SU-DHL-6 (cell line): ENCODE measurements around the gene MEIS1.

Experiments
- H2AFZ ChIP-seq: fragments of 200-600 bp; sonication (generic); 2 replicates; pipeline ENCODE4 v1.6.1; 2014; ENCODE audit warnings: low read depth, mild to moderate bottlenecking, moderate library complexity, mixed read lengths, antibody characterized with exemption, low read length; ENCODE audit not compliant: severe bottlenecking
- H3F3A ChIP-seq: fragments of 200-600 bp; shearing (Covaris generic); 2 replicates; pipeline ENCODE4 v1.6.0; 2016; ENCODE audit warnings: antibody characterized with exemption, mild to moderate bottlenecking; ENCODE audit not compliant: insufficient read depth
- H3K27ac ChIP-seq: fragments of 200-600 bp; sonication (generic); 2 replicates; pipeline ENCODE4 v1.5.1; 2016; ENCODE audit warnings: low read depth, mild to moderate bottlenecking, low read length, moderate library complexity, mixed read lengths
- H3K27me3 ChIP-seq: fragments of 200-600 bp; sonication (generic), shearing (Covaris generic); 2 replicates; pipeline ENCODE4 v1.6.0; 2014; ENCODE audit warnings: mild to moderate bottlenecking, low read length
- H3K36me3 ChIP-seq: fragments of 200-600 bp; sonication (generic); 2 replicates; pipeline ENCODE4 v1.6.1; 2014; ENCODE audit warnings: mild to moderate bottlenecking, low read length, mixed read lengths
- H3K4me2 ChIP-seq: fragments of 300-600, 200-600 bp; shearing (Covaris generic), sonication (generic); 2 replicates; pipeline ENCODE4 v1.6.0; 2014; ENCODE audit warnings: low read length, low read depth, mild to moderate bottlenecking; ENCODE audit not compliant: poor library complexity, severe bottlenecking
- H3K4me3 ChIP-seq: fragments of 200-600 bp; sonication (generic); 2 replicates; pipeline ENCODE4 v1.5.1; 2014; ENCODE audit warnings: antibody characterized with exemption, low read length, mild to moderate bottlenecking, mixed read lengths; ENCODE audit not compliant: insufficient read depth, poor library complexity, severe bottlenecking
- H3K79me2 ChIP-seq: fragments of 200-600 bp; sonication (generic); 2 replicates; pipeline ENCODE4 v1.6.1; 2014; ENCODE audit warnings: mild to moderate bottlenecking, low read length, moderate library complexity; ENCODE audit not compliant: insufficient read depth
- H3K9ac ChIP-seq: fragments of 200-600 bp; sonication (generic); 2 replicates; pipeline ENCODE4 v1.7.0; 2014; ENCODE audit warnings: mild to moderate bottlenecking, low read length
- H3K9me2 ChIP-seq: fragments of 200-600 bp; sonication (generic); replicated peaks from 2 replicates; pipeline ENCODE4 v1.6.1; 2014; ENCODE audit warnings: low read length; ENCODE audit not compliant: insufficient read depth
- H3K9me3 ChIP-seq: fragments of 200-600 bp; sonication (generic); 2 replicates; pipeline ENCODE4 v1.6.1; 2014; ENCODE audit warnings: low read length, mixed read lengths; ENCODE audit not compliant: insufficient read depth
- H4K20me1 ChIP-seq: fragments of 200-600 bp; sonication (generic); 2 replicates; pipeline ENCODE4 v1.6.1; 2014; ENCODE audit warnings: low read depth, mild to moderate bottlenecking, antibody characterized with exemption, low read length, moderate library complexity, mixed read lengths
- EZH2phosphoT487 ChIP-seq: fragments of 200-600 bp; sonication (generic), shearing (Covaris generic); conservative IDR thresholded peaks from 2 replicates; pipeline ENCODE4 v1.6.1; 2018; ENCODE audit warnings: mild to moderate bottlenecking, antibody characterized with exemption, low read length, moderate library complexity, mixed read lengths
- TF ChIP-seq, protein P1 (sequence below): fragments of 200-600 bp; sonication (generic); IDR thresholded peaks from one replicate; pipeline ENCODE4 v1.5.1; 2017; ENCODE audit warnings: antibody characterized with exemption, mild to moderate bottlenecking, low read length, moderate library complexity; ENCODE audit not compliant: insufficient read depth, poor library complexity, severe bottlenecking

MEIS1 gene

DNA sequence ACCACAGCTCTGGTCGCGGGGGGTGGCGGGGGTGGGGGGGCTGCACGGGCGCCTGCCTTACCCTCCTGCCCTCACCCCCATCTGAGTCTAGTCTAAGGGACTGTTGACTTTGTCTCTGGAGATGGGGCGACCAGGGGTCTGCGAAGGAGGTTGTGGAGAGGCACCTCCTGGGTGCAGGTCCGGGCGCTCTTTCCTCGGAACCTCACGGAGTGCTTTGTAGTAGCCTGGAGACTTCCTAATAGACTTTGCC is 141.3 kb downstream of the MEIS1 start:
- no peak for TF ChIP-seq EZH2phosphoT487
- TF ChIP-seq, protein P1, sequence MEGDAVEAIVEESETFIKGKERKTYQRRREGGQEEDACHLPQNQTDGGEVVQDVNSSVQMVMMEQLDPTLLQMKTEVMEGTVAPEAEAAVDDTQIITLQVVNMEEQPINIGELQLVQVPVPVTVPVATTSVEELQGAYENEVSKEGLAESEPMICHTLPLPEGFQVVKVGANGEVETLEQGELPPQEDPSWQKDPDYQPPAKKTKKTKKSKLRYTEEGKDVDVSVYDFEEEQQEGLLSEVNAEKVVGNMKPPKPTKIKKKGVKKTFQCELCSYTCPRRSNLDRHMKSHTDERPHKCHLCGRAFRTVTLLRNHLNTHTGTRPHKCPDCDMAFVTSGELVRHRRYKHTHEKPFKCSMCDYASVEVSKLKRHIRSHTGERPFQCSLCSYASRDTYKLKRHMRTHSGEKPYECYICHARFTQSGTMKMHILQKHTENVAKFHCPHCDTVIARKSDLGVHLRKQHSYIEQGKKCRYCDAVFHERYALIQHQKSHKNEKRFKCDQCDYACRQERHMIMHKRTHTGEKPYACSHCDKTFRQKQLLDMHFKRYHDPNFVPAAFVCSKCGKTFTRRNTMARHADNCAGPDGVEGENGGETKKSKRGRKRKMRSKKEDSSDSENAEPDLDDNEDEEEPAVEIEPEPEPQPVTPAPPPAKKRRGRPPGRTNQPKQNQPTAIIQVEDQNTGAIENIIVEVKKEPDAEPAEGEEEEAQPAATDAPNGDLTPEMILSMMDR = no peak
- H3K4me2 ChIP-seq = no peak overlapping the region
- no peaks in the 10 kb centered on the region for H3K9me3 ChIP-seq
- H3K27me3 ChIP-seq = no peaks in the 10 kb centered on the region
- no peaks in the 10 kb centered on the region for H3K36me3 ChIP-seq
- H3K9me2 ChIP-seq = no peaks in the 10 kb centered on the region
- H3K27ac ChIP-seq = no peak overlapping the region
- H2AFZ ChIP-seq = no peak overlapping the region
- no peak overlapping the region for H3K4me3 ChIP-seq
- H3K79me2 ChIP-seq = no peaks in the 10 kb centered on the region
- no peaks in the 10 kb centered on the region for H4K20me1 ChIP-seq
- no peaks in the 10 kb centered on the region for H3F3A ChIP-seq
- H3K9ac ChIP-seq = no peak overlapping the region

DNA sequence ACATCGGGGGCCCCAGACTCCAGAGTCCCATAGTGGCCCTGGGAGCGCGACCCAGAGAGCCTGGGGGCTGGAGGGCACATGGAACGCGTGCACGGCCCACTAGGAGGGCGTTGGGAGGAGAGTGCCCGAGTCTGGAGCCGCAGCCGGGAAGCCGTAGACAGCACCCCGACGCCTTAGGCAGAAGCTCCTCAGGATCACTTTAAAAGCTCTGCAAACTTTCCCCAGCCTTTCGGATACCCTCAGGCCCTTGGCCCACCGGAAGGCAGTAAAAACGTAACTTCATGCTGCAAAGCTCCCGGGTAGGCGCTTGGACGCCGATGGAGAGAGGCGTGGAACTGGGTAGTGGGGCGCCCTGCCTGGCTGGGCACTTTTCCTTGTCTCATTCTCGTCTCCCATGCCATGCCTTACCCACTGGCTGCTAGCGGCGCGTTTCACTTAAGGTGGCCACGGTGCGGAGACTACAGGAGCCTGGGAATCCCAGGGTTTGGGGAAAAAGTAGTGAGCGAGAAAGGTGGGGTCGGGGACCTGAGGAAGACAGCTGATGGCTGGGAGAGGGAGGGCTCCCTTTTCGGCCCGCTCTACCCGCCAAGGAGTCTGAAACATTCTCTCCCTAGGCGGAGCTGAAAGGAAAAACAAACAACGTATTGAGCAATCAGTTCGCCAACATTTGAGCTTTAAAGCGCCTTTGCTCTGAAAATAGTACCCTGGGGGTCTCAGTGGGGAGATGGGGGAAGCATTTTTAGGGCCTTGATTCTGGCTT is 141.8 kb downstream of the MEIS1 start:
- H2AFZ ChIP-seq = no peak overlapping the region
- H3K9ac ChIP-seq = no peak overlapping the region
- no peaks in the 10 kb centered on the region for H3K9me2 ChIP-seq
- no peaks in the 10 kb centered on the region for H3K9me3 ChIP-seq
- H4K20me1 ChIP-seq = no peaks in the 10 kb centered on the region
- H3K27me3 ChIP-seq = no peaks in the 10 kb centered on the region
- H3K4me2 ChIP-seq = no peak overlapping the region
- no peaks in the 10 kb centered on the region for H3F3A ChIP-seq
- no peak overlapping the region for H3K4me3 ChIP-seq
- H3K79me2 ChIP-seq = no peaks in the 10 kb centered on the region
- TF ChIP-seq EZH2phosphoT487 = no peak
- TF ChIP-seq, protein P1 = no peak
- no peak overlapping the region for H3K27ac ChIP-seq
- H3K36me3 ChIP-seq = no peaks in the 10 kb centered on the region

DNA sequence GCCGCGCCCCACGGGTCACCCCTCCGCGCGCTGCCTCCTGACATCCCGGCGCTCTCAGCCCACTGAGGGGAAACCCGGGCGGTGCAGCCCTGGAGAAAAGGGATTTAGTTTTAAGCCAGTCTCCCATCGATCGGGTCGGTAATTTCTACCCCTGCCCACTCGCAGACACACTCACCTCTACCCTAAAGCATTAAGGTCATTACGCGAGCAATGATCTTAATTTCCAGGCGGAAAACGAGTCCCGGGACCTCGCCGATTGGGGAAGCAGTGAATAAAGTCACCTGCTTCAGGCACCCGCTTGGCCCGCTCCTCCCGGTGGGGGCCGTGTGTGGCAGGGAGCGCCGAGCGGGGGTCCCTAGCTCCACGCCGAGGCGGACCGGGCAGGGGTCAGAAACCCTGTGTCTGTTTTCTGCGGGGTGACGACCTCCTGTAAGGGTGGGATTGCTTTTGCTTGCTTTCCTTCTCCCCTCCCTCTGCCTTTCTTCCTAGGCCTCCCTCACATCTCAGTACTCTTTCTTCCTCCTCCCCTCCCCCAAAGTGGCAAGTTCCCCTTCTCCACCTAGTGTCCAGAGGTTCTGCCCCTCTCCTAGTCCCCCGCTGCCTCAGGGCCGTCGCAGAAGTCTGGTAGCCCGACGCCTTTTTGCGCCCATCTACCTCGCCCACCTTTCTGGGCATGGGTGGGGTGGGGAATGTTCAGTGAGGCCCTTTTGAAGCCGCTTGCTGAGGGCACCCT is 142.6 kb downstream of the MEIS1 start:
- H3K79me2 ChIP-seq = no peaks in the 10 kb centered on the region
- H3K27me3 ChIP-seq = no peaks in the 10 kb centered on the region
- H3K9ac ChIP-seq = no peak overlapping the region
- no peaks in the 10 kb centered on the region for H3K9me3 ChIP-seq
- H4K20me1 ChIP-seq = no peaks in the 10 kb centered on the region
- H3K9me2 ChIP-seq = no peaks in the 10 kb centered on the region
- no peak overlapping the region for H2AFZ ChIP-seq
- H3F3A ChIP-seq = no peaks in the 10 kb centered on the region
- H3K27ac ChIP-seq = no peak overlapping the region
- no peaks in the 10 kb centered on the region for H3K36me3 ChIP-seq
- no peak overlapping the region for H3K4me2 ChIP-seq
- no peak for TF ChIP-seq EZH2phosphoT487
- TF ChIP-seq, protein P1 = no peak
- H3K4me3 ChIP-seq = no peak overlapping the region
